IgD-negative memory B cell (primary cell): ENCODE results near the gene FLYWCH1. TPM values are rescaled to one million over a fixed set of nuclear protein-coding genes. Genes with fewer than 3 reads are reported as not detected.

ENCODE experiments used
- H3K27ac Mint-ChIP-seq, 3 donors: one replicate each; pipeline ENCODE4 v1.8.0; 2020 to 2022; ENCODE audit warnings: mild to moderate bottlenecking in 3 of 3, mixed read lengths in 3 of 3, moderate library complexity in 1 of 3
- H3K27me3 Mint-ChIP-seq: one replicate; pipeline ENCODE4 v1.8.0; 2021; ENCODE audit warnings: mixed read lengths
- H3K36me3 Mint-ChIP-seq: one replicate; pipeline ENCODE4 v1.8.0; 2020; ENCODE audit warnings: mild to moderate bottlenecking, mixed read lengths
- H3K4me1 Mint-ChIP-seq, 3 donors: one replicate each; pipeline ENCODE4 v1.8.0; 2020 to 2022; ENCODE audit warnings: mixed read lengths in 3 of 3, mild to moderate bottlenecking in 1 of 3
- H3K4me3 Mint-ChIP-seq, 4 donors: one replicate each; pipeline ENCODE4 v1.8.0; 2020 to 2022; ENCODE audit warnings: mild to moderate bottlenecking in 4 of 4, mixed read lengths in 4 of 4, moderate library complexity in 3 of 4
- H3K9me3 Mint-ChIP-seq, 3 donors: one replicate each; pipeline ENCODE4 v1.8.0; 2020 to 2021; ENCODE audit warnings: mixed read lengths in 3 of 3, mild to moderate bottlenecking in 1 of 3
- polyA plus RNA-seq: library from polyadenylated mRNA; unstranded; fragments of 300-500 nt; fragmentation: Illumina TruSeq; gene quantifications from one replicate; pipeline ENCODE4 v1.2.3, GENCODE V29; 2021

FLYWCH1 gene
- polyA plus RNA-seq, 1 donor from 2014 or later = 14.8 TPM

DNA sequence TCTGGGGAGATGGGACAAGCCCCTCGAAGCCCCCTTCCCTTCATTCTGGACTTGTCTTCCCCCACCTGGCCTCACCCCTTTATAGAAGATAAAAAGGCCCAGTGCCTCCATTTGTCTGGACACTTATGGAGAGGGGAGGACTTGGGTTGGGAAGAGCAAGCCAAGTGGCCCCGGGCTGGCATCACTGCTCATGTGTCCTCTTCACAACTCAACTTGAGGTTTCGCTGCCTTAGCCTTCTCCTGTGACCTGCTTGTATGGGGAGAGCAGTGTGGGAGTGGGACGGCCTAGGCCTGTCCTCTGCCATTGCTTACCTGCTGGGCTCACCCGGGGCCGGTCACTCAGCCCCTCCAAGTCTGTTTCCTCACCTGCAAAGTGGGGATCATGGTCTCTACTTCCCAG, 58.8 kb downstream of the FLYWCH1 start:
- peak overlapping the region in 2 of 3 donors; percentile 57 to 65 for H3K27ac Mint-ChIP-seq
- peaks cover 0 to 2% (median 0%) of the 10 kb centered on the region in 3 donors for H3K9me3 Mint-ChIP-seq
- H3K27me3 Mint-ChIP-seq = peaks cover 18% of the 10 kb centered on the region
- H3K4me3 Mint-ChIP-seq = peak overlapping the region; percentile 54 to 85 (median 72)
- peaks cover 4% of the 10 kb centered on the region for H3K36me3 Mint-ChIP-seq
- H3K4me1 Mint-ChIP-seq = peaks cover 8 to 11% (median 11%) of the 10 kb centered on the region in 3 donors

DNA sequence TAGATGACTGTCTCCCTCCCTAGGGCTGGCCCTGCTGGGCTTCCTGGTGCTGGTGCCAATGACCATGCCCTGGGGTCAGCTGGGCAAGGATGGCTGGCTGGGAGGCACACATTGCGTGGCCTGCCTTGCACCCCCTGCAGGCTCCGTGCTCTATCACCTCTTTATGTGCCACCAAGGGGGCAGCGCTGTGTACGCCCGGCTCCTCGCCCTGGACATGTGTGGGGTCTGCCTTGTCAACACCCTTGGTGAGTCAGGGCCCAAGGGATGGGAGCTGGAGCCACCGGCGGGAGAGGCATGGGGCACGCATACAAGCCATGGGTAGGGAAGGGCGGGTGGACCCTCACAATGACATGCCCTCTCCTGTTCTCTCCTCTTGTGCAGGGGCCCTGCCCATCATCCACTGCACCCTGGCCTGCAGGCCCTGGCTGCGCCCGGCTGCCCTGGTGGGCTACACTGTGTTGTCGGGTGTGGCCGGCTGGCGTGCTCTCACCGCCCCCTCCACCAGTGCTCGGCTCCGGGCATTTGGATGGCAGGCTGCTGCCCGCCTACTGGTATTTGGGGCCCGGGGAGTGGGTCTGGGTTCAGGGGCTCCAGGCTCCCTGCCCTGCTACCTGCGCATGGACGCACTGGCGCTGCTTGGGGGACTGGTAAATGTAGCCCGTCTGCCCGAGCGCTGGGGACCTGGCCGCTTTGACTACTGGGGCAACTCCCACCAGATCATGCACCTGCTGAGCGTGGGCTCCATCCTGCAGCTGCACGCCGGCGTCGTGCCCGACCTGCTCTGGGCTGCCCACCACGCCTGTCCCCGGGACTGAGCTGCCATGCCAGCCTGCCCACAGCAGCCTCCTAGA, 59.6 kb downstream of the FLYWCH1 start:
- Mint-ChIP-seq H3K36me3 (peaks cover 4% of the 10 kb centered on the region), H3K4me1 (peaks cover 8 to 11% (median 8%) of the 10 kb centered on the region in 3 donors), H3K4me3 (peak overlapping the region; percentile 54 to 85 (median 72)), H3K27ac (peak overlapping the region in 2 of 3 donors; percentile 6 to 65), H3K9me3 (peaks cover 0 to 2% (median 0%) of the 10 kb centered on the region in 3 donors), H3K27me3 (peaks cover 16% of the 10 kb centered on the region)

GRCh38 chr16:2971985-2972784, 60.5 kb downstream of the FLYWCH1 start:
- Mint-ChIP-seq H3K4me1 (peaks cover 8 to 11% (median 8%) of the 10 kb centered on the region in 3 donors), H3K36me3 (peaks cover 4% of the 10 kb centered on the region), H3K27me3 (peaks cover 16% of the 10 kb centered on the region), H3K4me3 (peak overlapping the region in 1 of 4 donors; percentile 73), H3K9me3 (peaks cover 0 to 2% (median 0%) of the 10 kb centered on the region in 3 donors), H3K27ac (peak overlapping the region in 2 of 3 donors; percentile 6 to 51)

- Mint-ChIP-seq H3K9me3 (peaks cover 0 to 2% (median 0%) of the 10 kb centered on the region in 3 donors), H3K4me1 (peaks cover 5 to 9% (median 7%) of the 10 kb centered on the region in 3 donors), H3K36me3 (peaks cover 4% of the 10 kb centered on the region), H3K4me3 (peak overlapping the region in 1 of 4 donors; percentile 73), H3K27ac (no peak overlapping the region), H3K27me3 (peaks cover 13% of the 10 kb centered on the region)
Measured at GRCh38 chr16:2973093-2973492, 61.4 kb downstream of the FLYWCH1 start.

DNA sequence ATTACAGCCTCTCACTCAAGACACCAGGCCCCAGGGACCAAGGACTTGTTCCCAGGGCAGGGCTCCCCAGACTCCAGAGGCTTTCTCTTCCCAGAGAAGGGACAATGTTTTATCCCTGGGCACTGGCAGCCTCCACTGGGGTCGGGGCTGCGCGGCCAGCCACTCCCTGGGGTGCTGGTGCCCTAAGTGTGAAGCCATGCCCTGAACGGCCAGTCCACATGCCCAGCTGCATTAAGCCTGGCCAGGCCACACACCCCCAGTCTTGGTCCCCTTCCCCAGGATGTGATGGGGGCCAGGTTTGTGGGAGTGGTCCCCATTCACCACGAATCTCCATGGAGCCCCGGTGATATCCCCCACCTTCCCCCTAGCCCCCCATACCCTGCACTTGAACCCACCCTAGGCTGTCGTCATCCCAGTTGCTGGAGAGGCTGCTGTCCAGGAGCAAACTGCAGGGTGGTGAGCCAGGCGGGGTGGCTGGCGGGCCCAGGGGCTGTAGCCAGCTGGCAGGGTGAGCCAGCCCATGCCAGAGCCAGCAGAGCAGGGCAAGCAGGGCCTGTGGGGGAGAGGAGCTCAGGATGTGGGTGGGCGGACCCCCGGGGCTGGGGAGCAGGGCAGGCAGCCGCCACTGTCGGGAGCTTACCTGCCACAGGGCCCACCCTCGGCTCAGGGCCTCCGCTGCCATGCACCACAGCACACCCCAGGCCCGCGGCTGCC, 62.0 kb downstream of the FLYWCH1 start:
- Mint-ChIP-seq H3K9me3 (no peaks in the 10 kb centered on the region), H3K27me3 (peaks cover 7% of the 10 kb centered on the region), H3K36me3 (peaks cover 4% of the 10 kb centered on the region), H3K4me3 (peak overlapping the region in 1 of 4 donors; percentile 73), H3K4me1 (peaks cover under 1 to 3% (median 2%) of the 10 kb centered on the region in 3 donors), H3K27ac (no peak overlapping the region)

DNA sequence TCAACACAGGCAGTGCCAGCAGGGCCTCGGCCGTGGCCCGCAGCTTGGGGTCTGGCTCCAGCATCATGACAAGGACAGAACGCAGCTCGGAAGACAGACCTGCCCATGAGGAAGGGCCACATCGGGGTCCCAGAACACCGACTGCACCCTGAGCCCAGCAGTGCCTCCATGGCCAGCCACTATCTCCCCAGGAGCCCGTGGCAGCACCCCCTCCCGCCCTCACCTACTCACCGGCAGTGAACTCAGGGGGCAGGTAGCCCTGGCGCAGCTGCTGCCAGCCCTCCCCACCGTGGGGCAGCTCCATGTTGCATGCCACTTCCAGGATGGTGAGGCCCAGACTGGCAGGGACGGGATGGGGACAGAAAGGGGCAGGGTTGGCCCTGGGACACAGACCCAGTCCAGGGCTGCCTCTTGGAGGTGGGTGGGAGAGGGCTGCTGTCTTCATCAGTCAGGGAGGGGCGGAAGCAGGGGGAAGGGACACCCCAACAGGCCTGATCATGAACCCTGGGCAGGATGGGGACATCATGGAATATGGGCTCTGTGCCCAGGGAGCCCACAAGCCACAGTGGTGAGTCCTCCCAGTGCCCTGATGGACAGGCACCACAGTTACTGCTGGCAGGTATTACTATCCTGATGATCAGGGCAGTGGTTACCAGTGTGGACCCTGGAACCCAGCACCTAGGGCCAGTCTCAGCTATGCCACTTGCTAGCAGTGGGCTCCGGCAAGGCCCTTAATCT, 62.8 kb downstream of the FLYWCH1 start:
- Mint-ChIP-seq H3K27ac (no peak overlapping the region), H3K27me3 (peaks cover 7% of the 10 kb centered on the region), H3K9me3 (no peaks in the 10 kb centered on the region), H3K4me3 (no peak overlapping the region), H3K4me1 (peaks cover 0 to 3% (median 0%) of the 10 kb centered on the region in 3 donors), H3K36me3 (peaks cover 4% of the 10 kb centered on the region)

GRCh38 chr16:2975161-2975795, 63.5 kb downstream of the FLYWCH1 start:
- Mint-ChIP-seq H3K4me3 (no peak overlapping the region), H3K36me3 (peaks cover 4% of the 10 kb centered on the region), H3K4me1 (peaks cover 0 to 5% (median 0%) of the 10 kb centered on the region in 3 donors), H3K27me3 (peaks cover 7% of the 10 kb centered on the region), H3K9me3 (no peaks in the 10 kb centered on the region), H3K27ac (no peak overlapping the region)

DNA sequence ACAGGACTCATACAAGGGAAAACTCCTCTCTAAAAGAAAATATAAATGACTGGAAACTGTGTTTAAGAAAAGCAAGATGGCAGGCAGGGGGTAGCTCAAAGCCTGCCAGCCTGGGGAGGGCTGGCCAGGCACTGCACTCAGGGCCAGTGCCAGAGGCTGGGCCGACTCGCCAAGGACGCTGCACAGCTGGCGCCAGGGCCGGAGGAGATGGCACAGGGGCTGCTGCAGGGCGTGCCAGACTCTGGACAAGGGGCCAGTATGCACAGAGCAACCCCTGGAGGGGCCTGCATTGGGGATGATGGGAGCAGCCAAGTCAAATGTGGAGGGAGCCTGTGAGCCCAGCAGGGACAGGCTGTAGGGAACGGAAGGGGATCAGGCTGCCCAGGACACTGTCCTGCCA, 64.5 kb downstream of the FLYWCH1 start:
- H3K9me3 Mint-ChIP-seq = no peaks in the 10 kb centered on the region

GRCh38 chr16:2976673-2977072, 64.9 kb downstream of the FLYWCH1 start:
- H3K27ac Mint-ChIP-seq = no peak overlapping the region
- H3K9me3 Mint-ChIP-seq = no peaks in the 10 kb centered on the region
- peaks cover 7% of the 10 kb centered on the region for H3K27me3 Mint-ChIP-seq
- peak overlapping the region in 1 of 4 donors; percentile 50 for H3K4me3 Mint-ChIP-seq
- no peaks in the 10 kb centered on the region for H3K36me3 Mint-ChIP-seq
- peaks cover 0 to 9% (median under 1%) of the 10 kb centered on the region in 3 donors for H3K4me1 Mint-ChIP-seq

More for the DNA sequence above, 64.5 kb downstream of the FLYWCH1 start:
- H3K4me1 Mint-ChIP-seq = peaks cover 0 to 7% (median 0%) of the 10 kb centered on the region in 3 donors
- no peak overlapping the region for H3K27ac Mint-ChIP-seq
- H3K4me3 Mint-ChIP-seq = no peak overlapping the region
- H3K36me3 Mint-ChIP-seq = no peaks in the 10 kb centered on the region
- H3K27me3 Mint-ChIP-seq = peaks cover 7% of the 10 kb centered on the region

DNA sequence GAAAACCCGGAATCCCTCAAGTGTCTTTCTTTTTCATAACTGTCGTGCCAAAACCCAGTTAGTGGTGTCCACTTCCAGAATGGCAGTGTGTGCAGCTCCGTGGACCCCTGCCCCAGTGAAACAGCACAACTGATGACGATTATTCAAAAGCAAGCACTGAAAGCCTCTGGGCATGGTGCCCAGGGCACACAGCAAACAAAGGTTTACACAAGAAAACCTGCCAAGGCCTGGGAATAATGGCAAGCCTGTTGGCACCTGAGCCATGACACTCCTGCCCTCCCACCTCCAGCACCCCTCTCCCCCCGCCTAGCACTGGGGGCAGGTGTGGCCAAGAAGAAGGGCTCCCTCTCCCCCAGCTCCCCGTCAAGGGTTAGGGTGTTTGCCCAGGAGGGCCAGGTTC, 65.7 kb downstream of the FLYWCH1 start:
- Mint-ChIP-seq H3K4me3 (peak overlapping the region in 1 of 4 donors; percentile 50), H3K27me3 (peaks cover 3% of the 10 kb centered on the region), H3K4me1 (peaks cover 0 to 12% (median 2%) of the 10 kb centered on the region in 3 donors), H3K27ac (no peak overlapping the region), H3K9me3 (no peaks in the 10 kb centered on the region), H3K36me3 (no peaks in the 10 kb centered on the region)

- no peaks in the 10 kb centered on the region for H3K9me3 Mint-ChIP-seq
- no peaks in the 10 kb centered on the region for H3K36me3 Mint-ChIP-seq
- H3K4me3 Mint-ChIP-seq = peak overlapping the region; percentile 17 to 90 (median 75)
- no peak overlapping the region for H3K27ac Mint-ChIP-seq
- peaks cover 0 to 17% (median 8%) of the 10 kb centered on the region in 3 donors for H3K4me1 Mint-ChIP-seq
- no peaks in the 10 kb centered on the region for H3K27me3 Mint-ChIP-seq
Measured at GRCh38 chr16:2979669-2980226, 68.0 kb downstream of the FLYWCH1 start.

- peak within 1 kb of the TSS; percentile 66 to 92 (median 86) for H3K4me3 Mint-ChIP-seq
- H3K27me3 Mint-ChIP-seq = no peaks in the 10 kb centered on the region
- H3K36me3 Mint-ChIP-seq = no peaks in the 10 kb centered on the region
- peak within 1 kb of the TSS in 2 of 3 donors; percentile 76 to 80 for H3K27ac Mint-ChIP-seq
- H3K9me3 Mint-ChIP-seq = no peaks in the 10 kb centered on the region
- H3K4me1 Mint-ChIP-seq = peaks cover 0 to 17% (median 8%) of the 10 kb centered on the region in 3 donors
Measured at GRCh38 chr16:2980227-2981176, 68.8 kb downstream of the FLYWCH1 start, which contains the start of gene PKMYT1. TSS of gene PKMYT1 (minus strand) at chr16:2980446. CDS start at chr16:2979657, 789 bp downstream.
